Caco-2 (cell line): ENCODE measurements around the gene SOAT2. TPM values are rescaled to one million over a fixed set of nuclear protein-coding genes. Genes with fewer than 3 reads are reported as not detected.

Source experiments
- BruUV-seq: library from RNA; stranded (reverse); fragments of 400-500 nt; replicated peaks from 2 replicates; lab custom pipeline; 2021; lab: Mats Ljungman, UMichigan
- CTCF ChIA-PET: fragments of 300-600 bp; sonication (Branson Sonifier 250); formaldehyde crosslinking; loops from one replicate; lab custom pipeline; 2022; ENCODE audit warnings: antibody characterized with exemption; lab: Charles Lee
- POLR2A ChIA-PET: fragments of 300-600 bp; sonication (Branson Sonifier 250); formaldehyde crosslinking; loops from one replicate; lab custom pipeline; 2022; ENCODE audit warnings: antibody characterized with exemption; lab: Charles Lee
- DNase-seq, 2 experiments: peaks; one replicate each; pipeline versions ENCODE4 v3.0.0 to v3.0.0-alpha.2; 2020 to 2022
- H3K27me3 ChIP-seq: replicated peaks from 2 replicates; pipeline ENCODE4 v1.6.0; 2011; ENCODE audit warnings: low read length; ENCODE audit not compliant: control insufficient read depth, insufficient read depth
- H3K36me3 ChIP-seq: 2 replicates; pipeline ENCODE4 v1.5.1; 2011; ENCODE audit warnings: low read length; ENCODE audit not compliant: control insufficient read depth, insufficient read depth
- H3K4me1 ChIP-seq: fragments of 250-450 bp; sonication (Bioruptor Pico); 2 replicates; pipeline ENCODE4 v1.5.1; 2020; ENCODE audit warnings: mild to moderate bottlenecking
- H3K4me3 ChIP-seq: 2 replicates; pipeline ENCODE4 v1.5.1; 2011; ENCODE audit warnings: low read depth, mild to moderate bottlenecking, control low read depth, low read length
- H3K9me3 ChIP-seq: fragments of 250-450 bp; sonication (Bioruptor Pico); 2 replicates; pipeline ENCODE4 v1.5.1; 2020; ENCODE audit warnings: mild to moderate bottlenecking, moderate library complexity
- H3K27ac Mint-ChIP-seq: one replicate; pipeline ENCODE4 v1.8.0; 2022; ENCODE audit warnings: mixed read lengths; ENCODE audit not compliant: unreplicated experiment
- H3K27me3 Mint-ChIP-seq: one replicate; pipeline ENCODE4 v1.8.0; 2022; ENCODE audit warnings: mixed read lengths; ENCODE audit not compliant: insufficient read depth, unreplicated experiment
- H3K36me3 Mint-ChIP-seq: one replicate; pipeline ENCODE4 v1.8.0; 2022; ENCODE audit warnings: mild to moderate bottlenecking, mixed read lengths; ENCODE audit not compliant: insufficient read depth, unreplicated experiment
- H3K4me1 Mint-ChIP-seq: one replicate; pipeline ENCODE4 v1.8.0; 2022; ENCODE audit warnings: low read depth, mixed read lengths; ENCODE audit not compliant: unreplicated experiment
- H3K4me3 Mint-ChIP-seq: one replicate; pipeline ENCODE4 v1.8.0; 2022; ENCODE audit warnings: mild to moderate bottlenecking, moderate library complexity, mixed read lengths; ENCODE audit not compliant: unreplicated experiment
- H3K9me3 Mint-ChIP-seq: one replicate; pipeline ENCODE4 v1.8.0; 2022; ENCODE audit warnings: mixed read lengths; ENCODE audit not compliant: unreplicated experiment
- CTCF ChIP-seq, 2 experiments: fragments of 200-600 bp in 1 of 2; IDR thresholded peaks; 1 replicate in 1 of 2; 2 replicates in 1 of 2; pipeline versions ENCODE4 v1.5.1 to v1.8.0; 2011 to 2022; ENCODE audit warnings: antibody characterized with exemption in 1 of 2, control low read depth in 1 of 2, inconsistent platforms in 1 of 2, low read depth in 1 of 2, low read length in 1 of 2, mild to moderate bottlenecking in 1 of 2, moderate library complexity in 1 of 2; ENCODE audit not compliant: insufficient read depth in 1 of 2, severe bottlenecking in 1 of 2, unreplicated experiment in 1 of 2
- intact Hi-C: fragments of 100-400 bp; cut with micrococcal nuclease; formaldehyde crosslinking; loops from one replicate; pipeline ENCODE4 v1.10.0; 2022; ENCODE audit not compliant: unreplicated experiment
- total RNA-seq: library from RNA; stranded (reverse); gene quantifications from 2 replicates; pipeline ENCODE4 v1.2.3, GENCODE V29; 2022

SOAT2 gene
- total RNA-seq, 1 experiment from 2014 or later: 6.5 TPM

- Mint-ChIP-seq H3K4me1 (no peaks in the 10 kb centered on the region), H3K4me3 (no peak overlapping the region), H3K9me3 (no peaks in the 10 kb centered on the region), H3K27me3 (no peaks in the 10 kb centered on the region), H3K36me3 (peaks cover 14% of the 10 kb centered on the region), H3K27ac (no peak overlapping the region)
- Histone ChIP-seq H3K36me3 (no peaks in the 10 kb centered on the region), H3K4me3 (no peak overlapping the region), H3K27me3 (no peaks in the 10 kb centered on the region), H3K4me1 (no peaks in the 10 kb centered on the region), H3K9me3 (no peaks in the 10 kb centered on the region)
- ChIA-PET CTCF (interaction anchor here (1.1 kb wide), 1 partner anchor 12 kb away, joined by 3 read pairs; no protein-coding TSS in a partner anchor), POLR2A (interaction anchor here (0.6 kb wide), 1 partner anchor 171 kb away, joined by 3 read pairs; no protein-coding TSS in a partner anchor)
- no peak for TF ChIP-seq CTCF (IDR thresholded peaks at IDR 0.05; ENCODE audit: insufficient read depth in 1 of 2, low read depth in 1 of 2, low read length in 1 of 2, severe bottlenecking in 1 of 2, unreplicated experiment in 1 of 2)
- no TSS peak for BruUV-seq
- intact Hi-C loops: no loop called here
- DNase-seq: no peak
Measured at GRCh38 chr12:53060064-53060720, 43.1 kb upstream of the SOAT2 start.

- H3K9me3 Mint-ChIP-seq: no peaks in the 10 kb centered on the region
- H3K4me3 ChIP-seq: no peak overlapping the region
- peaks cover 9% of the 10 kb centered on the region for H3K36me3 Mint-ChIP-seq
- no peaks in the 10 kb centered on the region for H3K27me3 Mint-ChIP-seq
- peaks cover 2% of the 10 kb centered on the region; the same call in 1 of the 2 replicates for H3K36me3 ChIP-seq
- H3K4me3 Mint-ChIP-seq: no peak overlapping the region
- ChIA-PET POLR2A (no interaction called here), CTCF (no interaction called here)
- no peak for TF ChIP-seq CTCF (IDR thresholded peaks at IDR 0.05; ENCODE audit: insufficient read depth in 1 of 2, low read depth in 1 of 2, low read length in 1 of 2, severe bottlenecking in 1 of 2, unreplicated experiment in 1 of 2)
- no peak overlapping the region for H3K27ac Mint-ChIP-seq
- H3K4me1 Mint-ChIP-seq: no peaks in the 10 kb centered on the region
- H3K27me3 ChIP-seq: no peaks in the 10 kb centered on the region
- no peaks in the 10 kb centered on the region for H3K9me3 ChIP-seq
- intact Hi-C loops: no loop called here
- H3K4me1 ChIP-seq: no peaks in the 10 kb centered on the region
- BruUV-seq: no TSS peak
- peak in 1 of 2 experiments; percentile 25 for DNase-seq
Measured at GRCh38 chr12:53060721-53061276, 42.5 kb upstream of the SOAT2 start.

- peak in 1 of 2 experiments; percentile 18 for TF ChIP-seq CTCF (IDR thresholded peaks at IDR 0.05; ENCODE audit: insufficient read depth in 1 of 2, low read depth in 1 of 2, low read length in 1 of 2, severe bottlenecking in 1 of 2, unreplicated experiment in 1 of 2)
- peaks cover 6% of the 10 kb centered on the region for H3K4me1 Mint-ChIP-seq
- BruUV-seq: no TSS peak
- no peaks in the 10 kb centered on the region for H3K27me3 ChIP-seq
- peak; percentile 43 to 45 for DNase-seq
- peaks cover 3% of the 10 kb centered on the region; the same call in 1 of the 2 replicates for H3K36me3 ChIP-seq
- no peak overlapping the region for H3K27ac Mint-ChIP-seq
- peaks cover 9% of the 10 kb centered on the region for H3K36me3 Mint-ChIP-seq
- no peak overlapping the region for H3K4me3 Mint-ChIP-seq
- no peak overlapping the region for H3K4me3 ChIP-seq
- H3K27me3 Mint-ChIP-seq: no peaks in the 10 kb centered on the region
- intact Hi-C loops: no loop called here
- peaks cover 6% of the 10 kb centered on the region for H3K4me1 ChIP-seq
- no peaks in the 10 kb centered on the region for H3K9me3 ChIP-seq
- POLR2A ChIA-PET: no interaction called here
- H3K9me3 Mint-ChIP-seq: no peaks in the 10 kb centered on the region
- CTCF ChIA-PET: interaction anchor here (1.0 to 1.3 kb wide), 2 partner anchors 41 to 206 kb away, joined by 3 to 4 read pairs; partner anchors contain the start of genes ESPL1 and SOAT2
Measured at GRCh38 chr12:53061404-53062010, 41.8 kb upstream of the SOAT2 start.
